K562 (cell line): ENCODE results near the gene SRRM4. TPM values are rescaled to one million over a fixed set of nuclear protein-coding genes. Genes with fewer than 3 reads are reported as not detected.
"Not testable (repeated sequence)": the region's sequence is repeated elsewhere in the genome, so short reads cannot be mapped to it uniquely, and the experiment has no call there.

Experiments
- ATAC-seq: fragments of 200-7000 bp; cut with Tn5 transposase; 3 replicates; pipeline ENCODE4 v1.9.1; 2020; ENCODE audit warnings: moderate library complexity
- BruUV-seq: library from RNA; stranded (reverse); fragments of 400-500 nt; replicated peaks from 2 replicates; lab custom pipeline; 2021; lab: Mats Ljungman, UMichigan
- CTCF ChIA-PET: fragments of 300-600 bp; formaldehyde crosslinking; extraction: SDS; loops from one replicate; lab custom pipeline; 2021; ENCODE audit warnings: low intra/inter-chr PET ratio; lab: Yijun Ruan, JAX
- POLR2A ChIA-PET: fragments of 300-600, 350-650 bp; sonication (Branson Sonifier 250); formaldehyde crosslinking; extraction: SDS; loops from one replicate; lab custom pipeline; 2021; ENCODE audit warnings: antibody characterized with exemption, inconsistent platforms; lab: Yijun Ruan, JAX
- DNase-seq, 4 experiments: peaks; one replicate each; pipeline versions ENCODE4 v3.0.0 to v3.0.0-alpha.2; 2011 to 2018; ENCODE audit warnings: low spot score in 3 of 4, mixed read lengths in 3 of 4; ENCODE audit errors: extremely low read depth in 1 of 4
- FAIRE-seq: peaks from 2 replicates; lab custom pipeline; 2011; peaks lifted over from hg19 to GRCh38; lab: Jason Lieb, UNC
- H2AFZ ChIP-seq: 2 replicates; pipeline ENCODE4 v1.6.0; 2011; ENCODE audit warnings: low read depth, low read length, control low read depth, inconsistent platforms
- H3K27ac ChIP-seq: fragments of 200-600 bp; 3 replicates; pipeline ENCODE4 v1.8.0; 2011; ENCODE audit warnings: low read depth, mild to moderate bottlenecking, control low read depth, inconsistent platforms, low read length, moderate library complexity, mixed read lengths; ENCODE audit errors: extremely low read depth
- H3K27me3 ChIP-seq, 2 experiments: fragments of 300-600 bp in 1 of 2; 2 replicates in 1 of 2; 3 replicates in 1 of 2; pipeline versions ENCODE4 v1.6.0 to v1.8.0; 2011; ENCODE audit warnings: inconsistent platforms in 2 of 2, low read length in 2 of 2, mild to moderate bottlenecking in 1 of 2, mixed read lengths in 1 of 2, moderate library complexity in 1 of 2; ENCODE audit not compliant: control insufficient read depth in 2 of 2, insufficient read depth in 2 of 2
- H3K36me3 ChIP-seq: fragments of 300-600 bp; 3 replicates; pipeline ENCODE4 v1.8.0; 2011; ENCODE audit warnings: mild to moderate bottlenecking, low read length, inconsistent platforms; ENCODE audit not compliant: control insufficient read depth, insufficient read depth
- H3K4me1 ChIP-seq, 2 experiments: fragments of 200-600 bp in 1 of 2; replicated peaks in 1 of 2; 2 replicates in 1 of 2; 3 replicates in 1 of 2; pipeline versions ENCODE4 v1.5.1 to v1.8.0; 2011; ENCODE audit warnings: inconsistent platforms in 2 of 2, low read length in 2 of 2, mild to moderate bottlenecking in 1 of 2, mixed read lengths in 1 of 2, moderate library complexity in 1 of 2; ENCODE audit not compliant: control insufficient read depth in 2 of 2, insufficient read depth in 2 of 2
- H3K4me2 ChIP-seq: 2 replicates; pipeline ENCODE4 v1.6.1; 2011; ENCODE audit warnings: low read length, control low read depth, inconsistent platforms, mixed read lengths; ENCODE audit not compliant: insufficient read depth
- H3K4me3 ChIP-seq: fragments of 200-600 bp; sonication (generic), shearing (Covaris generic); 2 replicates; pipeline ENCODE4 v1.5.1; 2016; ENCODE audit warnings: control low read depth, inconsistent platforms
- H3K79me2 ChIP-seq: fragments of 200-600 bp; 3 replicates; pipeline ENCODE4 v1.8.0; 2011; ENCODE audit warnings: low read length, inconsistent platforms; ENCODE audit not compliant: control insufficient read depth, insufficient read depth
- H3K9ac ChIP-seq, 2 experiments: 2 replicates each; pipeline versions ENCODE4 v1.6.0 to v1.6.1; 2011; ENCODE audit warnings: low read depth in 2 of 2, low read length in 2 of 2, control low read depth in 1 of 2, inconsistent platforms in 1 of 2, mild to moderate bottlenecking in 1 of 2, mixed read lengths in 1 of 2; ENCODE audit not compliant: insufficient read depth in 1 of 2
- H3K9me1 ChIP-seq: one replicate; pipeline ENCODE4 v1.6.0; 2011; ENCODE audit warnings: inconsistent platforms, mild to moderate bottlenecking, low read length, moderate library complexity; ENCODE audit not compliant: control insufficient read depth, insufficient read depth
- H3K9me3 ChIP-seq: replicated peaks from 2 replicates; pipeline ENCODE4 v1.5.1; 2011; ENCODE audit warnings: low read depth, low read length, inconsistent platforms; ENCODE audit not compliant: control insufficient read depth, insufficient read depth
- H4K20me1 ChIP-seq: replicated peaks from 2 replicates; pipeline ENCODE4 v1.6.1; 2011; ENCODE audit warnings: low read length, inconsistent platforms, mixed read lengths; ENCODE audit not compliant: control insufficient read depth, insufficient read depth
- HCFC1 ChIP-seq: IDR thresholded peaks from 2 replicates; pipeline ENCODE4 v1.6.1; 2012; ENCODE audit warnings: low read depth, low read length, improper control_type of control experiment
- TAF15 ChIP-seq: fragments of 200-400 bp; formaldehyde crosslinking; IDR thresholded peaks from 2 replicates; pipeline ENCODE4 v1.6.1; 2017; ENCODE audit warnings: mild to moderate bottlenecking, low read depth, low read length, moderate library complexity
- ZNF695 ChIP-seq: fragments of 450-650 bp; formaldehyde crosslinking; IDR thresholded peaks from 2 replicates; pipeline ENCODE4 v1.4.0; 2020; ENCODE audit warnings: mild to moderate bottlenecking, moderate library complexity
- WGBS: fragments of 100-300 bp; shearing (Covaris generic); methylation state at CpG from one replicate; pipeline ENCODE4 v1.1.6; 2016; ENCODE audit warnings: low coverage, mixed read lengths; ENCODE audit not compliant: insufficient coverage; ENCODE audit errors: missing lambda C conversion rate; 5-methylcytosine and 5-hydroxymethylcytosine counted together
- in situ Hi-C: fragments of 300-500 bp; cut with MboI; formaldehyde crosslinking; loops from 4 replicates; pipeline ENCODE4 v1.15.0; 2018; ENCODE audit warnings: inconsistent platforms, mixed read lengths
- intact Hi-C: fragments of 100-400 bp; cut with micrococcal nuclease; formaldehyde crosslinking; loops from 2 replicates; pipeline ENCODE4 v1.14.2; 2022
- polyA plus RNA-seq, 8 experiments: library from polyadenylated mRNA; depleted of rRNA in 4 of 8; stranded (reverse) in 5 of 8; unstranded in 3 of 8; fragments of >200 nt; fragmentation: Nextera tagmentation in 2 of 8; fragmentation: Illumina TruSeq in 1 of 8; extraction: Ambion mirVana in 2 of 8; extraction: Trizol in 1 of 8; gene quantifications; 2 replicates each; pipeline versions ENCODE4 v1.2.1 to v1.2.3, GENCODE V29; 2011 to 2014; ENCODE audit warnings: inconsistent platforms in 1 of 8, missing spikeins in 1 of 8
- total RNA-seq, 7 experiments: library from RNA; depleted of rRNA in 6 of 7; stranded (reverse); fragments of >200 nt in 6 of 7; fragmentation: Illumina TruSeq in 2 of 7; extraction: Trizol in 2 of 7; gene quantifications; 2 replicates each; pipeline versions ENCODE4 v1.2.1 to v1.2.3, GENCODE V29; 2011 to 2021; ENCODE audit warnings: low replicate concordance in 1 of 7

Gene SRRM4
- total and polyA plus RNA-seq, 9 of the 15 experiments (the other 6 are each of a cell fraction or from before 2014, with no cell fraction given), result not detected

- TF ChIP-seq HCFC1, result no peak
- no peak for TF ChIP-seq ZNF695
- no peak for TF ChIP-seq TAF15
Observed at GRCh38 chr12:119025786-119026185, 44.4 kb downstream of the SRRM4 start (continued).

DNA sequence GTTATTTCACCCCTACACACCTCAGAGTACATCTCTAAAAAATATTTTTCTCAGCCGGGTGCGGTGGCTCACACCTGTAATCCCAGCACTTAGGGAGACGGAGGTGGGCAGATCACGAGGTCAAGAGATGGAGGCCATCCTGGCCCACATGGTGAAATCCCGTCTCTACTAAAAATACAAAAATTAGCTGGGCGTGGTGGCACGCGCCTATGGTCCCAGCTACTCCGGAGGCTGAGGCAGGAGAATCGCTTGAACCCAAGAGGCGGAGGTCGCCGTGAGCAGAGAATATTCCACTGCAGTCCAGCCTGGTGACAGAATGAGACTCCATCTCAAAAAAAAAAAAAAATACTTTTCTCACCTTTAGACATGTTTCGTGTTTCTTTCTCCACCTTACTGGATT lies 52.0 kb downstream of the SRRM4 start:
- DNase-seq, H3K9ac ChIP-seq, H3K9me3 ChIP-seq, H3K4me2 ChIP-seq, H3K36me3 ChIP-seq, in situ Hi-C loops, BruUV-seq, ATAC-seq, H3K4me3 ChIP-seq, H3K4me1 ChIP-seq, POLR2A ChIA-PET, H3K79me2 ChIP-seq, H3K9me1 ChIP-seq, H2AFZ ChIP-seq, H3K27me3 ChIP-seq, H3K27ac ChIP-seq, CTCF ChIA-PET, FAIRE-seq, H4K20me1 ChIP-seq: not testable (repeated sequence)
- WGBS, result 0% methylated on average over 14 of the region's 14 CpGs
- intact Hi-C loops, result loop anchor here (10.0 kb wide), 2 partner anchors 169 to 629 kb away; no protein-coding TSS in a partner anchor
